Panc1 (cell line): Measurements from ENCODE around the gene SLC38A9. TPM values are rescaled to one million over a fixed set of nuclear protein-coding genes. Genes with fewer than 3 reads are reported as not detected.

ENCODE experiments used
- ATAC-seq: fragments of 200-7000 bp; cut with Tn5 transposase; 2 replicates; pipeline ENCODE4 v1.9.1; 2020; ENCODE audit warnings: mild to moderate bottlenecking, moderate library complexity
- BruUV-seq: library from RNA; stranded (reverse); fragments of 400-500 nt; replicated peaks from 2 replicates; lab custom pipeline; 2021; lab: Mats Ljungman, UMichigan
- CTCF ChIA-PET: fragments of 300-600 bp; sonication (Branson Sonifier 250); formaldehyde crosslinking; loops from one replicate; lab custom pipeline; 2022; ENCODE audit warnings: antibody characterized with exemption; lab: Charles Lee
- POLR2A ChIA-PET: fragments of 300-600 bp; sonication (Branson Sonifier 250); formaldehyde crosslinking; loops from one replicate; lab custom pipeline; 2022; ENCODE audit warnings: antibody characterized with exemption; lab: Charles Lee
- DNase-seq: peaks from one replicate; pipeline ENCODE4 v3.0.0-alpha.2; 2010; ENCODE audit warnings: low read depth, low spot score
- H3K27ac ChIP-seq: 2 replicates; pipeline ENCODE4 v1.5.1; 2011; ENCODE audit warnings: mild to moderate bottlenecking, low read length, inconsistent platforms
- H3K27me3 ChIP-seq: fragments of 200-500 bp; sonication (Bioruptor generic); 2 replicates; pipeline ENCODE4 v1.6.0; 2014; ENCODE audit warnings: low read length, inconsistent platforms; ENCODE audit not compliant: control insufficient read depth, insufficient read depth
- H3K36me3 ChIP-seq: fragments of 200-500 bp; sonication (Bioruptor generic); 2 replicates; pipeline ENCODE4 v1.5.1; 2014; ENCODE audit warnings: inconsistent platforms, mild to moderate bottlenecking, low read length, moderate library complexity; ENCODE audit not compliant: control insufficient read depth, insufficient read depth
- H3K4me1 ChIP-seq: 2 replicates; pipeline ENCODE4 v1.5.1; 2011; ENCODE audit warnings: inconsistent platforms, mild to moderate bottlenecking, low read length, moderate library complexity; ENCODE audit not compliant: control insufficient read depth, insufficient read depth
- H3K4me3 ChIP-seq, 2 experiments: 2 replicates each; pipeline ENCODE4 v1.5.1; 2011 to 2012; ENCODE audit warnings: low read depth in 2 of 2, low read length in 2 of 2, mild to moderate bottlenecking in 2 of 2, inconsistent platforms in 1 of 2, moderate library complexity in 1 of 2
- H3K9me3 ChIP-seq: fragments of 200-500 bp; sonication (Bioruptor generic); 2 replicates; pipeline ENCODE4 v1.5.1; 2014; ENCODE audit warnings: low read depth, mild to moderate bottlenecking, inconsistent platforms, low read length, moderate library complexity; ENCODE audit not compliant: control insufficient read depth, insufficient read depth
- POLR2AphosphoS5 ChIP-seq: IDR thresholded peaks from 2 replicates; pipeline ENCODE4 v1.6.1; 2012; ENCODE audit warnings: mild to moderate bottlenecking, low read depth, low read length, moderate library complexity
- SIN3A ChIP-seq: IDR thresholded peaks from 2 replicates; pipeline ENCODE4 v1.6.1; 2012; ENCODE audit warnings: low read depth, mild to moderate bottlenecking, low read length, moderate library complexity, borderline replicate concordance; ENCODE audit not compliant: insufficient read depth
- TCF7L2 ChIP-seq: IDR thresholded peaks from 2 replicates; pipeline ENCODE4 v1.6.1; 2011; ENCODE audit warnings: mild to moderate bottlenecking, low read depth, low read length, inconsistent platforms
- in situ Hi-C: cut with HindIII; loops from 2 replicates; pipeline ENCODE4 v1.10.0; 2016; ENCODE audit warnings: low sequenced_read_pairs, low pct_unique_long_range_greater_than_20kb
- intact Hi-C: fragments of 100-400 bp; cut with micrococcal nuclease; formaldehyde crosslinking; loops from one replicate; pipeline ENCODE4 v1.10.0; 2022; ENCODE audit not compliant: unreplicated experiment
- total RNA-seq: library from RNA; stranded (reverse); gene quantifications from one replicate; pipeline ENCODE4 v1.2.1, GENCODE V29; 2021; ENCODE audit not compliant: unreplicated experiment
- TF ChIP-seq, protein P1 (sequence below), 2 experiments: IDR thresholded peaks; 2 replicates each; pipeline ENCODE4 v1.6.1; 2011 to 2012; ENCODE audit warnings: low read depth in 2 of 2, control low read depth in 1 of 2, low read length in 1 of 2, mild to moderate bottlenecking in 1 of 2, moderate library complexity in 1 of 2; ENCODE audit not compliant: insufficient read depth in 1 of 2
- TF ChIP-seq, protein P2 (sequence below): fragments of 450-650 bp; IDR thresholded peaks from 2 replicates; pipeline ENCODE4 v1.5.1; 2017; ENCODE audit warnings: mild to moderate bottlenecking

SLC38A9 gene
- total RNA-seq, 1 experiment from 2014 or later: 12.8 TPM

DNA sequence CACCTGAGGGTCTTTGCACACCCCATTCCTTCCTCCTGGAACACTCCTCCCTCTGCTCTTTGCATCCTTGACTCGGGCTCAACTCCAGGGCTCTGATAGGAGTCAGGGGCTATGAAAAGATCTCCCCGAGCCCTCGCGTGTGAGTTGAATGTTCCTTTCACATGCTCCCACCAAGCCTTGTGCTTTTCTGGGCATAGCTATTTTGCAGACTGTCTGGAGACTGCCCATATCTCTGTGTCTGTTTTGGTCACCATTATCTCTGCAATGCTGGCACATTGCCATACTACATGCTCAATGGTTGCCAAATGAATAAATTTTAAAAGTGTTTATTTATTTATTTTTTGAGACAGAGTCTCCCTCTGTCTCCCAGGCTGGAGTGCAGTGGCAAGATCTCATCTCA is 120.4 kb downstream of the SLC38A9 start:
- in situ Hi-C loops: no loop called here
- no TSS peak for BruUV-seq
- Histone ChIP-seq H3K4me3 (no peak overlapping the region), H3K27ac (no peak overlapping the region), H3K9me3 (no peaks in the 10 kb centered on the region), H3K4me1 (no peaks in the 10 kb centered on the region), H3K36me3 (no peaks in the 10 kb centered on the region), H3K27me3 (no peaks in the 10 kb centered on the region)
- ChIA-PET POLR2A (no interaction called here), CTCF (no interaction called here)
- DNase-seq (no peak), ATAC-seq (no peak)
- intact Hi-C loops: no loop called here
- TF ChIP-seq, protein P1, sequence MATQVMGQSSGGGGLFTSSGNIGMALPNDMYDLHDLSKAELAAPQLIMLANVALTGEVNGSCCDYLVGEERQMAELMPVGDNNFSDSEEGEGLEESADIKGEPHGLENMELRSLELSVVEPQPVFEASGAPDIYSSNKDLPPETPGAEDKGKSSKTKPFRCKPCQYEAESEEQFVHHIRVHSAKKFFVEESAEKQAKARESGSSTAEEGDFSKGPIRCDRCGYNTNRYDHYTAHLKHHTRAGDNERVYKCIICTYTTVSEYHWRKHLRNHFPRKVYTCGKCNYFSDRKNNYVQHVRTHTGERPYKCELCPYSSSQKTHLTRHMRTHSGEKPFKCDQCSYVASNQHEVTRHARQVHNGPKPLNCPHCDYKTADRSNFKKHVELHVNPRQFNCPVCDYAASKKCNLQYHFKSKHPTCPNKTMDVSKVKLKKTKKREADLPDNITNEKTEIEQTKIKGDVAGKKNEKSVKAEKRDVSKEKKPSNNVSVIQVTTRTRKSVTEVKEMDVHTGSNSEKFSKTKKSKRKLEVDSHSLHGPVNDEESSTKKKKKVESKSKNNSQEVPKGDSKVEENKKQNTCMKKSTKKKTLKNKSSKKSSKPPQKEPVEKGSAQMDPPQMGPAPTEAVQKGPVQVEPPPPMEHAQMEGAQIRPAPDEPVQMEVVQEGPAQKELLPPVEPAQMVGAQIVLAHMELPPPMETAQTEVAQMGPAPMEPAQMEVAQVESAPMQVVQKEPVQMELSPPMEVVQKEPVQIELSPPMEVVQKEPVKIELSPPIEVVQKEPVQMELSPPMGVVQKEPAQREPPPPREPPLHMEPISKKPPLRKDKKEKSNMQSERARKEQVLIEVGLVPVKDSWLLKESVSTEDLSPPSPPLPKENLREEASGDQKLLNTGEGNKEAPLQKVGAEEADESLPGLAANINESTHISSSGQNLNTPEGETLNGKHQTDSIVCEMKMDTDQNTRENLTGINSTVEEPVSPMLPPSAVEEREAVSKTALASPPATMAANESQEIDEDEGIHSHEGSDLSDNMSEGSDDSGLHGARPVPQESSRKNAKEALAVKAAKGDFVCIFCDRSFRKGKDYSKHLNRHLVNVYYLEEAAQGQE (IDR thresholded peaks at IDR 0.05; ENCODE audit: insufficient read depth in 1 of 2, low read depth in 2 of 2, low read length in 1 of 2): no peak
- TF ChIP-seq, protein P2, sequence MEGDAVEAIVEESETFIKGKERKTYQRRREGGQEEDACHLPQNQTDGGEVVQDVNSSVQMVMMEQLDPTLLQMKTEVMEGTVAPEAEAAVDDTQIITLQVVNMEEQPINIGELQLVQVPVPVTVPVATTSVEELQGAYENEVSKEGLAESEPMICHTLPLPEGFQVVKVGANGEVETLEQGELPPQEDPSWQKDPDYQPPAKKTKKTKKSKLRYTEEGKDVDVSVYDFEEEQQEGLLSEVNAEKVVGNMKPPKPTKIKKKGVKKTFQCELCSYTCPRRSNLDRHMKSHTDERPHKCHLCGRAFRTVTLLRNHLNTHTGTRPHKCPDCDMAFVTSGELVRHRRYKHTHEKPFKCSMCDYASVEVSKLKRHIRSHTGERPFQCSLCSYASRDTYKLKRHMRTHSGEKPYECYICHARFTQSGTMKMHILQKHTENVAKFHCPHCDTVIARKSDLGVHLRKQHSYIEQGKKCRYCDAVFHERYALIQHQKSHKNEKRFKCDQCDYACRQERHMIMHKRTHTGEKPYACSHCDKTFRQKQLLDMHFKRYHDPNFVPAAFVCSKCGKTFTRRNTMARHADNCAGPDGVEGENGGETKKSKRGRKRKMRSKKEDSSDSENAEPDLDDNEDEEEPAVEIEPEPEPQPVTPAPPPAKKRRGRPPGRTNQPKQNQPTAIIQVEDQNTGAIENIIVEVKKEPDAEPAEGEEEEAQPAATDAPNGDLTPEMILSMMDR: no peak
- TF ChIP-seq SIN3A: no peak
- no peak for TF ChIP-seq POLR2AphosphoS5
- no peak for TF ChIP-seq TCF7L2

DNA sequence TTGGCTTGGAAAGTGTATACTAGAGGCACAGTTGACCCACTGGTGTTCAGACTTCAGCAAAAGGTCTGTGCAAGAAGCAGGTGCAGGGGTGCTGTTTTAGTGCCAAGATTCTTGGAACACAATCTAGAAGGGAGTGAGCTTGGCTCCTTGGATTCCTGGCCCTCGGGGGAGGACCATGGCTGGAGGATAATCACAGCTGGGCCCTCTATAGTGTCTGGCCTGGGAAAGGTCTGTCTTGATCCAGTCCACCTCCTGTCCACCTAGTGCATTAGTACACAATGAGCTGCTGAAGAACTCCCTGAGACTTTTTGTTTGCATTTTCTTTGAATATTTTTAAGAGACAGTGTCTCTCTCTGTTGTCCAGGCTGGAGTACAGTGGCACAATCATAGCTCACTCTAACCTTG is 126.9 kb downstream of the SLC38A9 start:
- in situ Hi-C loops (no loop called here), intact Hi-C loops (no loop called here)
- H3K36me3 ChIP-seq: no peaks in the 10 kb centered on the region
- H3K4me1 ChIP-seq: no peaks in the 10 kb centered on the region
- ChIA-PET CTCF (no interaction called here), POLR2A (interaction anchor here (0.6 kb wide), 1 partner anchor 168 kb away, joined by 3 read pairs; no protein-coding TSS in a partner anchor)
- H3K27ac ChIP-seq: no peak overlapping the region
- ATAC-seq: no peak
- H3K4me3 ChIP-seq: no peak overlapping the region
- no TSS peak for BruUV-seq
- TF ChIP-seq, protein P1 (IDR thresholded peaks at IDR 0.05; ENCODE audit: insufficient read depth in 1 of 2, low read depth in 2 of 2, low read length in 1 of 2): no peak
- TF ChIP-seq TCF7L2: no peak
- no peak for TF ChIP-seq SIN3A
- TF ChIP-seq, protein P2: no peak
- no peak for TF ChIP-seq POLR2AphosphoS5
- no peaks in the 10 kb centered on the region for H3K27me3 ChIP-seq
- no peak for DNase-seq
- H3K9me3 ChIP-seq: no peaks in the 10 kb centered on the region
